NCI-H774 (cell line): ENCODE measurements around the gene LAMC3.
"Not testable (repeated sequence)": the region's sequence is repeated elsewhere in the genome, so short reads cannot be mapped to it uniquely, and the experiment has no call there.

ENCODE experiments used
- DNase-seq: peaks from one replicate; lab custom pipeline; 2025; lab: John Stamatoyannopoulos, UW

The LAMC3 gene

GRCh38 chr9:131099102-131099606 is 90.2 kb downstream of the LAMC3 start:
- DNase-seq: no peak

GRCh38 chr9:131099845-131100244 is 90.9 kb downstream of the LAMC3 start:
- DNase-seq: not testable (repeated sequence)

DNA sequence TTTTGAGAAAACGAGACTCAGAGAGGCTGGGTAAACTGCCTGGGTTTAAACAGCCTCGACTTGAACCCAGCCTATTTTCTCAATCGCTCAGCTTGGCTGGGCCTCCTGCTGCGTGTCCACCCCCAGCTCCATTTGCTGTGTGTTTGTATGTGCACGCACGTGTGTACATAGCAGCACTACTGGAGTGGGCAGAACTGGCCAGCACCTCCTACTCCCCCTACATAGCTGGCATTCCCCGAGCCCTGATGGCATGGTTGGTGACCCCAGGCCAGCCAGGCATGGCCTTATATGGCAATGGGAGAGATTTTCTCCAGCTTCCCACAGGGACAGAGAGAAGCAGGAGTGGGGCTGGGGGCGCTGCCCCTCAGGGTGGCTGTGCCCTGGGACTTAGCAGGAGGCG is 91.5 kb downstream of the LAMC3 start:
- DNase-seq: no peak

DNA sequence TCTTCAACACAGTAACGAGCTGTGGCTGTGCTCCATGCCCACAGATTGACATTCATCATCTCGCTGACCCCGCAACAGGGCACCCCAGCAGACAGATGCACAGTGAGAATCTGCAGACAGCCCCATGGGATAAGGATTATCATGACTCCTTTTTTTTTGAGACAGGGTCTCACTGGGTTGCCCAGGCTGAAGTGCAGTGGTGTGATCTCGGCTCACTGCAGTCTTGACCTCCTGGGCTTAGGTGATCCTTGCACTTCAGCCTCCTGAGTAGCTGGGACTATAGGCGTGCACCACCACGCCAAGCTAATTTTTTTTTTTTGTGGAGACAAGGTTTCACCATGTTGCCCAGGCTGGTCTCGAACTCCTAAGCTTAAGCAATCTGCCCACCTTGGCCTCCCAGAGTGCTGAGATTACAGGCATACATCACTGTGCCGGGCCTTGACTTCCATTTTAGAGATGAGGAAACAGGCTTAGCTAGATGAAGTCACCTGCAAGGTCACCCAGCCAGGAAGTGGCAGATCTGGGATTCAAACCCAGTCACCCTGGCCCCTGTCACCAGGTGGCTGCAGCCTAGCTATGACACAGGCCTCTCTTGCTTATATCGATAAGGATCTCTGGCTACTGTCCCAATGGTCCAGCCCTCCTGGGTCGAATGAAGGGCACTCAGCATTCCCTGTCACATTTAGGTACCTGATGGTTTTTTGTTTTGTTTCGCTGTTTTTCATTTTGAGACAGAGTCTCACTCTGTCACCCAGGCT is 92.4 kb downstream of the LAMC3 start:
- no peak for DNase-seq

DNA sequence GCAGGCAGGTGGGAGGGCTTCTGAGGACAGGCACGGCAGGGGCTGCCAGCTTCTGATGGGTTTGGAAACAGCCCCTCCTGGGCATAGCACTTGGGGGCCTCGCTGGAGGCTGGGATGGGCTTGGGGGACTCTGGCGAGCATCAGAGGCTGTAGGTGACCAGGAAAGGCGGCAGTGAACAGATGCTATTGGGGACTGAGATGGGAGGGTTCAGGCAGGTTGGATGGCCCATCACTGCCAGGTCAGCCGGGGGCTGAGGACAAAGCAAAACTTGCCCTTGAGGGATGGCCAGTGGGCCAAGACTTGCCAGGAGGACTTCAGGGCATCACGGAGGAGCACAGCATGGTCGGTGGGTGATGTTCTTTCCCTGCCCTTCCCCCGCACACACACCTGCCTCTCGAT is 94.0 kb downstream of the LAMC3 start:
- DNase-seq: no peak

- DNase-seq: no peak
These were observed 94.6 kb downstream of the LAMC3 start for GRCh38 chr9:131103535-131103934.

DNA sequence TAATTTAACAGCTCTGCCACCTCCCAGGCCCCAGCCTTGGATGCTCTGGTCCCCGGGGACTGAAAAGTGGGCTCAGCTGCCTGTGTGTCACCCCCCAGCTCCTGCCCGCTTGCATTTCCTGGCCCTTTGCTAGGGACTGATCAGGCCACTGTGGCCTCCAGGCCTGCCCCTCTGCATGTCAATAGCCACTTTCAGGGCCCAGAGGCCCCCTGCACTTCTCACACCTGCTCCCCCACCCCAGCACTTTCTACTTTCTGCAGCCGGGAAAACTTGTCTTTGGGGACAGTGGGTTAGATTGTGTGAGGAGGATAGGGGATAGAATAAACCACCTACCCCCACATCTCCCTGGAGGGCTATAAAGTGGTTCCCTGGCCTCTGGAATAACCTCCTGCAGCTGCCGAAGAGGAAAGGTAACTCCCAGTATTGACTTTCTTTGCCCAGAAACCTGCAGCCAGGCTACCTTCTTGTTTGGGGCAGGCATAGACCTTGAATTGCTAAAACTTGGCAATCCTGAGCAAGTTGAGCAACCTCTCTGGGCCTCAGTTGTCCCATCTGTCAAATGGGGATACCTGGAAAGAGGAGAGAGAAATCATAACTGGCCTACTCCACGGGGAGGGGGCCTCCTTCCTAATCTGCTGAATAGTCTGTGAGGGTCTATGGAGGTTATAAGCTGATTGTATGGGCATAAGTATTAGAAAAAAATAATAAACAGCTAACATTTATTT is 95.2 kb downstream of the LAMC3 start:
- DNase-seq: no peak

DNA sequence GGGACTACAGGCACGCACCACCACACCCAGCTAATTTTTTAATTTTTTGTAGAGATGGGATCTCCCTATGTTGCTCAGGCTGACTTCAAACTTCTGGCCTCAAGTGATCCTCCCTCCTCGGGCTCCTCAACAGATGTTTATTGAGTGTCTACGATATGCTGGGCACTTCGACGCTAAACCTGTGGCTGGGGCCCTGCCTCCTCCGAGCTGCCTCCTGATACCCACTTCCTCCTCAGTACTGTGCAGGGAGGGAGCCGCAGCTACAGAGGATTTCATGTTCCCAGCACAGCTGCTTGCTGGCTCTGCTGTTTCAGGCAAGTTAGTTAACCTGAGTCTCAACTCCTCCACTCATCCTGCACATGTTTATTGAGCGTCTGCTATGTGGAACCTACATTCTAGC is 97.0 kb downstream of the LAMC3 start:
- DNase-seq: no peak

DNA sequence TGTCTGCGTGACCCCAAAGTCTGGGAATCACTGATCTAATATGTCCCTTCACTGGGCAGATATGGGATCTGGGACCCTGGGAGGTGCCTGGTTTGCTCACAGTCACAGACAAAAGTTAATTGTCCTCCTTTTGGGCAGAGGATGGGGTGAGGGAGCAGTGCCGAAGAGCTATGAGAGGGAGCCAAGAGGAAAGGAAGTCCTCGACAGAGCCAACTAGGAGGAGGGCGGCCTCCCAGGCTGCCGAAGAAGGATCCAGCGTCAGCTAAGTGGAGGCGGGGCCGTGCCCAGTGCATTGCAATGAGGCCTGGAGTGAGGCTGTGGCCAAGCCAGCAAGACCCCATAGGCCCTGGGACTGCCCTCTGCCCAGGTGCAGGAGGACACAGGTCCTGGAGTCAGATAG is 98.8 kb downstream of the LAMC3 start:
- DNase-seq: no peak

- DNase-seq: no peak
These were observed 102.3 kb downstream of the LAMC3 start for GRCh38 chr9:131111186-131111853.

- no peak for DNase-seq
These were observed 102.9 kb downstream of the LAMC3 start for GRCh38 chr9:131111854-131112311.

GRCh38 chr9:131112374-131113154 is 103.6 kb downstream of the LAMC3 start:
- DNase-seq: no peak

DNA sequence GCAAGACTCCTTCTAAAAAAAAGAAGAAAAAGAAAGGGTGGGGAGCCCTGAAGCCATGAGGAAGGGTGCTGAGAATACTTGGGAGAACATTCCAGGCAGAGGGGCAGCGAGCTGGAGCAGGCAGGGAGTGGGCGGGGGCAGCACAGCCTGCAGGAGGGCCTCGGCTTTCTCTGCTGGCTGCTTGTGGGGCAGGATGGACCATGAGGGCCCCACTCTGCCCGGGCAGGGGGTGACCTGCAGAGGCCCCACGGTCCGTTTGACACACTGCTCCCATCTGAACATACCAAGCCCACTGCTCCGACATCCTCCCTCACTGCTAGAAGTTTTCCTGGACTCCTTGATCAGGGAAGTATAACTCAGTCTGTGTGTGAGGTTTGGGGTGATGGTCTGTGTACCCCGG is 104.7 kb downstream of the LAMC3 start:
- DNase-seq: no peak

DNA sequence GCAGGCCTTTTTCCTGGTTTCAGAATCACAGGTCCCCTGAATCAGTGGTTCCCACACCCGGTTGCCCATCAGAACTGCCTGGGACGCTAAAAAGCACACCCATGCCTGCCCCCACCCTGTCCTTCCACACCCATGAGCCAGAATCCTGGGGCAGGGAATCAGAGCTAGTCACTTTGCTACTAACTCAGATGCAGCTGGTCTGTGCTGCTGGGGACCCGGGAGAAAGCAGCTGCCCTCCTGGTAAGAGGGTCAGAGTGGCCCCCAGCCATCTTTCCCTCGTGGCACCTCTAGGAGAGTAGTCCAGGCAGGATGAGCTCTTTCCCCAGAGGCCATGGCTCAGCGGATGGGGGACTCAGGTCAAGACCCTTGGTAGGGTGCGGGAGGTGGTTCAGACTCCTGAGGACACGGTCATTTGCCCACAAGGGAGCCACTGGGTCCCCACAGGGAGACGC is 105.1 kb downstream of the LAMC3 start:
- no peak for DNase-seq

DNA sequence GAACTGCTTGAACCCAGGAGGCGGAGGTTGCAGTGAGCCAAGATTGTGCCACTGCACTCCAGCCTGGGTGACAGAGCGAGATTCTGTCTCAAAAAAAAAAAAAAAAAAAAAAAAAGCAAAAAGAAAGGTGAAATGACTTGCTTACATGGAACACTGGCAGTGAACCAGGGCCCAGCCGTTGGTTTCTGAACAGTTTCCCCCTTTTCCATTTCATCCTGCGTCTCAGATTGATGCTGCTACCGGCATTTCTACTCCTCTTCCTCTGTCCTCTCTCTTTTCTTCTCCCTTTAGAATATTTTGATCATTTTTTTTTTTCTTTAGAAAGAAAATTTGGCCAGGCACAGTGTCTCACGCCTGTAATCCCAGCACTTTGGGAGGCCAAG is 106.4 kb downstream of the LAMC3 start:
- not testable (repeated sequence) for DNase-seq

DNA sequence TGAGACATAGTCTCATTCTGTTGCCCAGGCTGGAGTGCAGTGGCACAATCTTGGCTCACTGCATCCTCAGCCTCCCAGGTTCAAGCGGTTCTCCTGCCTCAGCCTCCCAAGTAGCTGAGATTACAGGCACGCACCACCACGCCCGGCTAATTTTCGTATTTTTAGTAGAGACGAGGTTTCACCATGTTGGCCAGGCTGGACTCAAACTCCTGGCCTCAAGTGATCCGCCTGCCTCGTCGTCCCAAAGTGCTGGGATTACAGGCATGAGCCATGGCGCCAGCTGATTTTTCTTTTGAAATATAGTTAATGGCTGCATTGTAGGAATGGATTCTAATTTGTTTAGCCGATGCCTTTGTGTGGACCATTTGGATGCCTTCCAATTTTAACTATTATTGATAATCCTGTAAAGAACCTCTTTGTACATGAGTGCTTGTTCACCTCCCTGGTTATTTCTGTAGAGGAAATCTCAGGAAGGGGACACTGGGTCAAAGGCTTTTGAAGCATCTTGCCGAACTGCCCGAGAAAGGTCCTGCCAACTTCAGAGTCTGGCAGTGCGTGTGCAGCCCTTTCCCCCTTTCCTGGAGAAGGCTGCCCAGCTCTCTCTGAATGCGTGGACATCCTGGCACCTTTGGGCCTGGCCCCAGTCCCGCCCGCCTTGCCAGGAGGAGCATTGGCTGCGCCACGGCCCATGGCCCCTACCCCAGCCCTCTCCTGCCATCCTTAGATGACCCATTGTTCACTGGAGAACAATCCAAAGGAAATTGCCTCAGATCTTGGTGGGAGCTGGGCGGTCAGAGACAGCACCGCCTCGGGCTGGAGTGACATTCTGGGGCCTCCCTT is 107.5 kb downstream of the LAMC3 start:
- DNase-seq: no peak

- DNase-seq: no peak
These were observed 108.3 kb downstream of the LAMC3 start for GRCh38 chr9:131117121-131117761.

- DNase-seq: no peak
These were observed 108.8 kb downstream of the LAMC3 start for GRCh38 chr9:131117762-131118145.

GRCh38 chr9:131119600-131119999 is 110.6 kb downstream of the LAMC3 start:
- no peak for DNase-seq

GRCh38 chr9:131120620-131121228 is 111.8 kb downstream of the LAMC3 start:
- DNase-seq: no peak
